AG08395 (cell line): ENCODE data around the gene CDK6.

Experiments used
- DNase-seq: peaks from one replicate; pipeline ENCODE4 v3.0.0; 2012; ENCODE audit warnings: mixed read lengths, low spot score

The CDK6 gene

DNA sequence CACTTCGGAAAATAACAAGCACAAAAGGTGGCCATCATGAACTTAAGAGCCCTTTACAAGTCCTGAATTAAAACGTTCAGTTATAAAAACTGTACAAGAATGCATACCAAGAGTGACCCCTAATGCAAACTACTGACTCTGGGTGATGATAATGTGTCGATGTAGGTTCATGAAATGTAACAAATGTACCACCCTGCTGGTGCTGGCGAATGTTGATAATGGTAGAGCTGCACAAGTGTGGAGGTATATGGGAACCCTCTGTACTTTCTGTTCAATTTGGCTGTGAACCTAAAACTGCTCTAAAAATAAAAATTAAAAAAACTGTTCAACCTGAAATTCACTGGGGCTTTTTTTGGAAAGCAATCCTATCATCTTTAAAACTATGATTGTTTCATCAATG is 249.5 kb downstream of the CDK6 start:
- DNase-seq: no peak

DNA sequence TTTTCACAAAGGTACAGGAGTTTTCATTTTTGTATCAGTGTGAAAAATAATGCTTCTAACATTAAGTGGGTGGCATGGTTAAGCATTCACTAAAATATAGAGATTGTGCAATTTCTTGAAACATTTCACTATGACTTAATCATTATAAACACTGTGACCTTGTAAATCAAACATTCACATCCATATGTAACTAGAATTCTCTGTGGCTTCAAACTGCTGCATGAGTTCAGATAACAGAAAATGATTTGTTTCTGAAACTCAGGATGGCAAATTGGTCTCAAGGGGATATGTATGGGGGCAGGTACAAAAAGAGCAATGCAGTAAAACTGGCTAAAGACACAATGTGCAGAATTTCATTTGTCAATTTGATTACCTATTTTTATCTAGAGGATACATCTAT is 250.0 kb downstream of the CDK6 start:
- DNase-seq: no peak

DNA sequence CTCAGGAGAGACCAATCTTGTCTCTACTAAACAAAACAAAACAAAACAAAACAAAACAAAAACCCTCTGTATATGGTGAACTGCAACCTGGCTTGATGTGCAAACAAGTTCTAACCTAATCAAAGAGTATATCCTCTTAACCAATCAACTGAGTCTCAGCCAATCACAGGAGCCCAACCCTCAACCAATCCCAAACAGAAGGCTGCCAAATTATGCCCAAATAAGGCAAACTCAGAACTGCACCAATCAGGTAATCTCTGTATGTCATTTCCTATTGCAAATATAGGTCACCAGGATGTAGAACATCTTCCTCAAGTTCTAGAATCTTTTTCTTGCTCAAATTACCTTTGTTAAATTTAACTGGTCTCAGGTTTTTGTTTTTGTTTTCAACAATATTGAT is 251.4 kb downstream of the CDK6 start:
- no peak for DNase-seq

DNA sequence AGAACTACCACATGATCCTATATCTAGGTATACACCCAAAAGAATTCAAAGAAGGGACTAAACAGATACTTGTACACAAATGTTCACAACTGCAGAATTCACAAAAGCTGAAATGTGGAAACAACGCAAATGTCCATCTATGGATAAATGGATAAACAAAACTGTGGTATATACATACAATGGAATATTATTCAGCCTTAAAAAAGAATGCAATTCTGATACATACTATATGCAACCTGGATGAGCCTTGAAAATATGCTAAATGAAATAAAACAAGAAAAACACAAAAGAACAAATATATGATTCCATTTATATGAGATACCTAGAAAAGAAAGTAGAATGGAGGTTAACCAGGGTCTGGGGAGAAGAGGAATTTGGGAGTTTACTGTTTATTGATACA is 253.4 kb downstream of the CDK6 start:
- DNase-seq: no peak

DNA sequence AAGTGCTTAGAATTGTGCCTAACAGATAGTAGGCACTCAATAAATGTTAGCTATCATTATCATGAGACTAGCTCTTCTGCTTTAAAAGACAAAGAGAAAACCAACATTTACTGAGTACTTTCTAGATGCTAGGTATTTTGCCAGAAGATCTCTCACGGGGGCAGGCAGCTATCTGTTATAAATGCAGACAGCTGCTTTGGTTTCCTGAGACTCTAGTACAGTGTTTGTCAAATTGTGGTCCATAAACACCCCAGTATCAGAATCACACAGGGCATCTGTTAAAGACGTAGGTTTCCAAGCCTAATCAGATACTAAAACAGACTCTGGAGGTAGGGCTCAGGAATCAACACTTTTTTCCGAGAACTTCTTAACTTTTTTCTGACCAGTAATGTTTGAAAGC is 260.1 kb downstream of the CDK6 start:
- no peak for DNase-seq

DNA sequence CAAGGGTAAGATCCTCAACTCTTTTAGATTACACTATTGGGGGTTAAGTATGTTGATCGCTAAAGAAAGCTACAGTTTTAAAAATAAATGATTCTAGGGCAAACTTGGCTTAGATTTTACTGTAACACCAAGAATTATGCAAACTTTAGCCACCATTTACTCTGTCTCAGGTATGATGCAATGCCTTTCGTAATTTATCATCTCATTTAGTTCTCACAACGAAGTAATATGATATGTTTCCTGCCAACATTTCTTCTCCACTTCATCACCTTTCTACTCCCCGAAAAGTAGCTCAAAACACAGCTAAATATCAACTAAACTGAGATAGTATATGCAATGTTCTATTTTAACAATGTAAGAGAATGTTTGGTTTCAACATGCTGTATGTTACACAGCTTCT is 267.2 kb downstream of the CDK6 start:
- DNase-seq: no peak

DNA sequence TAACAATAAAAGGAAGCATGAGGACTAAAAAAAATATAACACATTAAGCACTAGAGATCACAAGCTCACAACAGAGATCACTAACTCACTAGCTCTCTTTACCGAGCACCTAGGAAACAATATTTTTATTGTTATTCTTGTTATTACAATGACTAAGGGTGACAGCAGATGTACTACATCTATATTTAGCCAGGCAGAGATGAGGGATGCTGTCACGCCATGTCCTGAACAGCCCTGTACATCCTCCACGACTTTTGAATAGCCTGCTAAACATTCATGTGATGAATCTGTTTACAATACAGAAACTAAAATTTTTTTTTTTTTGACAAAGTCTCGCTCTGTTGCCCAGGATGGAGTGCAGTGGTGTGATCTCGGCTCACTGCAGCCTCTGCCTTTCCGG is 268.9 kb downstream of the CDK6 start:
- DNase-seq: no peak

DNA sequence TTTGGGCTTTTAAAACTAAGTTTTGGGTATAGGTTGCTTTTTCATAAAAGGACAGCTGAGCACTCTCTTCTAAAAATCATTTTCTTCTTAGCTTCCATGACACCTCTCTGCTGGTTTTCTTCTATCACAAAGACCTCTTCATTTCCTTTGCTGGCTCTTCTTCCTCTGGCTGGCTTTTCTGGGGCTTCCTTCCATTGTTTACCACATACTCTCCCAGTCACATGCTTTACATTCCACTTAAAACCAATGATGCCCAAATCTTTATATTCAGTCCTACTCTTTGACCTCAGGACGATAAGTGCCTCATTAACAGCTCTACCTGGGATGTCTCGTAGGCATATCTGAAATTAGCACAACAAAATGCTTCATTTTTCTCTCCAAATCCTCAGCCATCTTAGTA is 273.0 kb downstream of the CDK6 start:
- DNase-seq: no peak

DNA sequence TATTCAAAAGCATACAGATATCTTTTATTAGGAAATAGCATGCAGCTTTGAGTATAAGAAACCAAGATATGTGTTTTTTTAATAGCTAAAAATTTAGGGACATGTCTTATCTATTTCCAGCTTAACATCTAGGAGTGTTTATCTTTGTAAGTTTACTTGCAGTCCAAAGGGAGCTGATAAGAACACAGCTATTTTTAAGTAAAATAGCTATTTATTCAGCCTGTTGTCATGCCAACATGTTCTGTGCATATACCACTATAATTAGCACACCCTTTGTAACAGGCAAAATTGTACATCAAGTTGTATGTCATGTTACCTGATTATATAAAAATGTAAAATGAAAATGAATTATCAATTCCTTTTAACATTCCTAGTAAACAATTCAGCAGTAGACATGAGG is 275.8 kb downstream of the CDK6 start:
- DNase-seq: no peak

DNA sequence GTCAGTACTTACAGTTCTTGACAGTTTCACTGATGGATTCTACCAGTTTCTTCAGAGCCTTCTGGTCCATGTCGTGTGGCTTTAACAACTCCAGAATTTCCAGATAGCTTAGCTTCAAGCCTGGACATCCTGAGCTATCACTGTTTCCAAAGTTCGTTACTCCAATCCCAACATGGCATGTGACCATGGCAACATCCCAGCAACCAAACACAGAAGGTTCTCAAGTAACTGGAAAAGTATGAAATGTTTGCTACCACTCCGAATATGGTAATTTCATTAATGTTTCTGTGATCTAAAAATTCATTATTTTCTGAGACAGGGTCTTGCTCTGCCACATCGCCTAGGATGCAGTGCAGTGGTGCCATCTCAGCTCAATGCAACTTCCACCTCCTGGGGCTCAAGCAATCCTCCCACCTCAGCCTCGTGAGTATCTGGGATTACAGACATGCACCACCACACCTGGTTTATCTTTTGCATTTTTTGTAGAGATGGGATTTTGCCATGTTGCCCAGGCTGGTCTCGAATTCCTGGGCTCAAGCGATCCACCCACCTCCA is 278.5 kb downstream of the CDK6 start:
- no peak for DNase-seq

DNA sequence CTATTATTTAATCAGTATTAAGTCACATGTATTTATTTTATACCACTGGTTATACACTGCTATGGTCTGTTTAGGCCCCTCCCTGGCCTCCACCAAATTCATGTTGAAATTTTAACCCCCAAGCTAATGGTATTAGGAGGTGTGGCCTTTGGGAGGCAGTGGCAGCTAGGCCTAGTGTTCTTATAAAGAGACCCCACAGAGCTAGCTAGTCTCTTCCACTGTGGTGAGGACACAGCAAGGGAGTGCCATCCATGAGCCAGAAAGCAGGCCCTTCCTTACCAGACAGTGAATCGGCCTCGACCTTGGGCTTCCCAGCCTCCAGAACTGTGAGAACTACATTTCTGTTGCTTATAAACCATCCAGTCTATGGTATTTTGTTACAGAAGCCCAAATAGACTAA is 279.1 kb downstream of the CDK6 start:
- no peak for DNase-seq
